CD8-positive, alpha-beta memory T cell (primary cell): ENCODE measurements around the gene HEATR3. TPM values are rescaled to one million over a fixed set of nuclear protein-coding genes. Genes with fewer than 3 reads are reported as not detected.

Experiments
- CTCF ChIA-PET: fragments of 350-600 bp; sonication (Branson Sonifier 250); formaldehyde crosslinking; loops from one replicate; lab custom pipeline; 2021; ENCODE audit warnings: antibody characterized with exemption; lab: Charles Lee
- POLR2A ChIA-PET: fragments of 350-600 bp; sonication (Branson Sonifier 250); formaldehyde crosslinking; loops from one replicate; lab custom pipeline; 2021; ENCODE audit warnings: antibody characterized with exemption; lab: Charles Lee
- DNase-seq, 5 donors: peaks; one replicate each; pipeline versions ENCODE4 v3.0.0 to v3.0.0-alpha.2; 2020 to 2022; ENCODE audit warnings: mixed read lengths in 1 of 5
- H3K27ac ChIP-seq: one replicate; pipeline ENCODE4 v1.7.0; 2013; ENCODE audit warnings: low read depth, mild to moderate bottlenecking, low read length, moderate library complexity
- H3K27me3 ChIP-seq: 2 replicates; pipeline ENCODE4 v1.7.0; 2013; ENCODE audit warnings: low read length, mild to moderate bottlenecking; ENCODE audit not compliant: insufficient read depth, poor library complexity, severe bottlenecking
- H3K36me3 ChIP-seq: 2 replicates; pipeline ENCODE4 v1.7.0; 2013; ENCODE audit warnings: mild to moderate bottlenecking, low read length, moderate library complexity; ENCODE audit not compliant: insufficient read depth
- H3K4me1 ChIP-seq: 2 replicates; pipeline ENCODE4 v1.7.0; 2013; ENCODE audit warnings: mild to moderate bottlenecking, low read length, moderate library complexity; ENCODE audit not compliant: insufficient read depth
- H3K4me3 ChIP-seq: 2 replicates; pipeline ENCODE4 v1.7.0; 2013; ENCODE audit warnings: mild to moderate bottlenecking, low read length
- H3K9me3 ChIP-seq: 2 replicates; pipeline ENCODE4 v1.7.0; 2013; ENCODE audit warnings: mild to moderate bottlenecking, low read length
- H3K27ac Mint-ChIP-seq, 8 donors: one replicate each; pipeline ENCODE4 v1.8.0; 2020 to 2021; ENCODE audit warnings: mixed read lengths in 8 of 8, mild to moderate bottlenecking in 6 of 8, inconsistent platforms in 3 of 8, moderate library complexity in 3 of 8
- H3K27me3 Mint-ChIP-seq, 2 donors: one replicate each; pipeline ENCODE4 v1.8.0; 2020 to 2021; ENCODE audit warnings: mixed read lengths in 2 of 2, mild to moderate bottlenecking in 1 of 2, moderate library complexity in 1 of 2
- H3K36me3 Mint-ChIP-seq, 3 donors: one replicate each; pipeline ENCODE4 v1.8.0; 2020 to 2021; ENCODE audit warnings: mixed read lengths in 3 of 3, inconsistent platforms in 1 of 3, mild to moderate bottlenecking in 1 of 3
- H3K4me1 Mint-ChIP-seq, 3 donors: one replicate each; pipeline ENCODE4 v1.8.0; 2020 to 2021; ENCODE audit warnings: mixed read lengths in 3 of 3, inconsistent platforms in 1 of 3, mild to moderate bottlenecking in 1 of 3
- H3K4me3 Mint-ChIP-seq, 7 donors: one replicate each; pipeline ENCODE4 v1.8.0; 2020 to 2021; ENCODE audit warnings: mixed read lengths in 7 of 7, mild to moderate bottlenecking in 6 of 7, moderate library complexity in 4 of 7, inconsistent platforms in 2 of 7
- H3K9me3 Mint-ChIP-seq, 5 donors: one replicate each; pipeline ENCODE4 v1.8.0; 2020 to 2022; ENCODE audit warnings: mixed read lengths in 5 of 5, mild to moderate bottlenecking in 3 of 5, moderate library complexity in 2 of 5, inconsistent platforms in 1 of 5
- polyA plus RNA-seq: library from polyadenylated mRNA; unstranded; fragments of 300-500 nt; fragmentation: Illumina TruSeq; gene quantifications from one replicate; pipeline ENCODE4 v1.2.3, GENCODE V29; 2021
- total RNA-seq, 2 experiments: library from RNA; stranded (reverse); gene quantifications; one replicate each; pipeline ENCODE4 v1.2.3, GENCODE V29; 2021

Gene HEATR3
- total and polyA plus RNA-seq, 3 experiments from 2014 or later = 7.4 to 26.2 (median 25.5) TPM

GRCh38 chr16:50058091-50058771, 7.5 kb upstream of the HEATR3 start:
- CTCF ChIA-PET = interaction anchor here (1.5 to 1.7 kb wide), 2 partner anchors 25 to 33 kb away, joined by 3 to 5 read pairs; partner anchors contain the start of gene CNEP1R1
- no peaks in the 10 kb centered on the region for H3K9me3 ChIP-seq
- POLR2A ChIA-PET = no interaction called here

GRCh38 chr16:50059111-50059510, 6.7 kb upstream of the HEATR3 start:
- no peak overlapping the region for H3K27ac ChIP-seq
- no peaks in the 10 kb centered on the region for H3K36me3 ChIP-seq
- H3K4me1 ChIP-seq = no peaks in the 10 kb centered on the region
- peaks cover 13 to 22% (median 17%) of the 10 kb centered on the region in 5 donors for H3K9me3 Mint-ChIP-seq
- no peak overlapping the region for H3K4me3 Mint-ChIP-seq
- no peak overlapping the region for H3K27ac Mint-ChIP-seq
- H3K27me3 Mint-ChIP-seq = peaks cover 0 to 8% of the 10 kb centered on the region in 2 donors
- DNase-seq = no peak
- ChIA-PET POLR2A (no interaction called here), CTCF (interaction anchor here (1.5 kb wide), 1 partner anchor 24 kb away, joined by 3 read pairs; no protein-coding TSS in a partner anchor)
- no peaks in the 10 kb centered on the region for H3K27me3 ChIP-seq
- no peaks in the 10 kb centered on the region for H3K9me3 ChIP-seq
- no peak overlapping the region for H3K4me3 ChIP-seq
- peaks cover 0 to 16% (median 0%) of the 10 kb centered on the region in 3 donors for H3K36me3 Mint-ChIP-seq
- no peaks in the 10 kb centered on the region for H3K4me1 Mint-ChIP-seq

More at GRCh38 chr16:50058091-50058771, 7.5 kb upstream of the HEATR3 start:
- Mint-ChIP-seq H3K27me3 (peaks cover 0 to 8% of the 10 kb centered on the region in 2 donors), H3K9me3 (peaks cover 13 to 22% (median 17%) of the 10 kb centered on the region in 5 donors), H3K4me3 (no peak overlapping the region), H3K4me1 (no peaks in the 10 kb centered on the region), H3K27ac (no peak overlapping the region), H3K36me3 (peaks cover 0 to 16% (median 0%) of the 10 kb centered on the region in 3 donors)
- Histone ChIP-seq H3K4me1 (no peaks in the 10 kb centered on the region), H3K4me3 (no peak overlapping the region), H3K27me3 (no peaks in the 10 kb centered on the region), H3K27ac (no peak overlapping the region), H3K36me3 (no peaks in the 10 kb centered on the region)
- DNase-seq = no peak

GRCh38 chr16:50059669-50060068, 6.1 kb upstream of the HEATR3 start:
- CTCF ChIA-PET = interaction anchor here (1.5 kb wide), 2 partner anchors 23 to 35 kb away, joined by 3 to 8 read pairs; partner anchors contain the start of gene CNEP1R1

GRCh38 chr16:50061326-50061725, 4.4 kb upstream of the HEATR3 start:
- DNase-seq = no peak
- H3K27ac ChIP-seq = no peak overlapping the region
- POLR2A ChIA-PET = interaction anchor here (0.7 kb wide), 1 partner anchor 33 kb away, joined by 3 read pairs; no protein-coding TSS in a partner anchor
- Mint-ChIP-seq H3K9me3 (peaks cover 3 to 15% (median 8%) of the 10 kb centered on the region in 5 donors), H3K4me1 (peaks cover 4 to 11% (median 10%) of the 10 kb centered on the region in 3 donors), H3K27me3 (peaks cover 0 to 8% of the 10 kb centered on the region in 2 donors), H3K4me3 (no peak overlapping the region), H3K27ac (no peak overlapping the region), H3K36me3 (peaks cover 0 to 6% (median 2%) of the 10 kb centered on the region in 3 donors)
- H3K4me1 ChIP-seq = peaks cover 3% of the 10 kb centered on the region
- no peaks in the 10 kb centered on the region for H3K36me3 ChIP-seq
- H3K4me3 ChIP-seq = no peak overlapping the region
- H3K27me3 ChIP-seq = no peaks in the 10 kb centered on the region
- H3K9me3 ChIP-seq = no peaks in the 10 kb centered on the region
- CTCF ChIA-PET = no interaction called here

More at GRCh38 chr16:50059669-50060068, 6.1 kb upstream of the HEATR3 start:
- Histone ChIP-seq H3K4me1 (no peaks in the 10 kb centered on the region), H3K4me3 (no peak overlapping the region), H3K36me3 (no peaks in the 10 kb centered on the region), H3K27me3 (no peaks in the 10 kb centered on the region), H3K9me3 (no peaks in the 10 kb centered on the region), H3K27ac (no peak overlapping the region)
- Mint-ChIP-seq H3K4me1 (no peaks in the 10 kb centered on the region), H3K27ac (no peak overlapping the region), H3K36me3 (peaks cover 0 to 16% (median 0%) of the 10 kb centered on the region in 3 donors), H3K9me3 (peaks cover 13 to 22% (median 17%) of the 10 kb centered on the region in 5 donors), H3K27me3 (peaks cover 0 to 8% of the 10 kb centered on the region in 2 donors), H3K4me3 (no peak overlapping the region)
- POLR2A ChIA-PET = no interaction called here
- no peak for DNase-seq

GRCh38 chr16:50065241-50065623, 538 bp upstream of the HEATR3 start:
- ChIA-PET POLR2A (interaction anchor here (0.6 to 1.3 kb wide), 5 partner anchors 40 to 1457 kb away, joined by 3 to 10 read pairs (median 4); partner anchors contain the start of gene CNEP1R1), CTCF (interaction anchor here (1.0 to 4.1 kb wide), 5 partner anchors 18 to 741 kb away, joined by 3 to 24 read pairs (median 7); partner anchors contain the start of gene CNEP1R1)
- H3K36me3 Mint-ChIP-seq = peaks cover 0 to 26% (median 8%) of the 10 kb centered on the region in 3 donors
- H3K27ac Mint-ChIP-seq = peak overlapping the region in 7 of 8 donors; percentile 78 to 95 (median 80)
- no peaks in the 10 kb centered on the region for H3K27me3 ChIP-seq
- H3K4me1 Mint-ChIP-seq = peaks cover 31 to 47% (median 46%) of the 10 kb centered on the region in 3 donors
- peak overlapping the region; percentile 86 to 97 (median 88) for H3K4me3 Mint-ChIP-seq
- peaks cover 24% of the 10 kb centered on the region for H3K4me1 ChIP-seq
- H3K27ac ChIP-seq = no peak overlapping the region
- peaks cover 0 to 1% of the 10 kb centered on the region in 2 donors for H3K27me3 Mint-ChIP-seq
- H3K4me3 ChIP-seq = no peak overlapping the region
- no peak for DNase-seq
- H3K36me3 ChIP-seq = peaks cover 8% of the 10 kb centered on the region
- no peaks in the 10 kb centered on the region for H3K9me3 ChIP-seq
- no peaks in the 10 kb centered on the region for H3K9me3 Mint-ChIP-seq

- H3K4me3 ChIP-seq = peak overlapping the region; percentile 94
- CTCF ChIA-PET = interaction anchor here (0.6 to 4.1 kb wide), 10 partner anchors 17 to 740 kb away, joined by 3 to 24 read pairs (median 5); partner anchors contain the start of gene CNEP1R1
- H3K9me3 ChIP-seq = no peaks in the 10 kb centered on the region
- H3K27me3 Mint-ChIP-seq = peaks cover 0 to 1% of the 10 kb centered on the region in 2 donors
- H3K27ac Mint-ChIP-seq = peak overlapping the region in 7 of 8 donors; percentile 85 to 97 (median 93)
- H3K4me3 Mint-ChIP-seq = peak overlapping the region; percentile 88 to 97 (median 94)
- POLR2A ChIA-PET = interaction anchor here (0.6 to 1.4 kb wide), 4 partner anchors 41 to 632 kb away, joined by 3 to 10 read pairs (median 4); partner anchors contain the start of gene CNEP1R1
- H3K27ac ChIP-seq = peak overlapping the region; percentile 74
- peaks cover 8% of the 10 kb centered on the region for H3K36me3 ChIP-seq
- no peaks in the 10 kb centered on the region for H3K27me3 ChIP-seq
- H3K36me3 Mint-ChIP-seq = peaks cover 0 to 33% (median 16%) of the 10 kb centered on the region in 3 donors
- no peaks in the 10 kb centered on the region for H3K9me3 Mint-ChIP-seq
- peaks cover 37 to 55% (median 52%) of the 10 kb centered on the region in 3 donors for H3K4me1 Mint-ChIP-seq
- H3K4me1 ChIP-seq = peaks cover 24% of the 10 kb centered on the region
- DNase-seq = no peak
Measured at GRCh38 chr16:50066482-50067289, 916 bp downstream of the HEATR3 start.

- H3K4me3 ChIP-seq = no peak overlapping the region
- H3K27me3 ChIP-seq = no peaks in the 10 kb centered on the region
- no peaks in the 10 kb centered on the region for H3K9me3 ChIP-seq
- no peak overlapping the region for H3K27ac ChIP-seq
- Mint-ChIP-seq H3K4me3 (peak overlapping the region; percentile 88 to 97 (median 94)), H3K27me3 (peaks cover 0 to 1% of the 10 kb centered on the region in 2 donors), H3K9me3 (no peaks in the 10 kb centered on the region), H3K27ac (peak overlapping the region; percentile 77 to 97 (median 91)), H3K4me1 (peaks cover 40 to 59% (median 55%) of the 10 kb centered on the region in 3 donors), H3K36me3 (peaks cover 0 to 37% (median 18%) of the 10 kb centered on the region in 3 donors)
- ChIA-PET POLR2A (interaction anchor here (1.4 kb wide), 1 partner anchor 42 kb away, joined by 4 read pairs; the partner anchor contains the start of gene CNEP1R1), CTCF (interaction anchor here (0.8 to 4.1 kb wide), 10 partner anchors 23 to 717 kb away, joined by 3 to 24 read pairs (median 4); partner anchors contain the start of gene CNEP1R1)
- peak in 4 of 5 donors; percentile 3 to 52 (median 24) for DNase-seq
- H3K4me1 ChIP-seq = peaks cover 24% of the 10 kb centered on the region
- peaks cover 12% of the 10 kb centered on the region for H3K36me3 ChIP-seq
Measured at GRCh38 chr16:50067290-50067853, 1.6 kb downstream of the HEATR3 start.
